ENCODE results near the gene S100A7A. TPM values are rescaled to one million over a fixed set of nuclear protein-coding genes. Genes with fewer than 3 reads are reported as not detected.

S100A7A gene
- total and polyA plus RNA-seq, 3 donors from 2014 or later, result not detected

GRCh38 chr1:153426809-153427208 is 10.5 kb downstream of the S100A7A start:
- no peaks in the 10 kb centered on the region for H3K27me3 ChIP-seq
- no peaks in the 10 kb centered on the region for H3K4me1 ChIP-seq
- no peak for TF ChIP-seq POLR2A (IDR thresholded peaks at IDR 0.05)
- no peak for TF ChIP-seq CTCF (IDR thresholded peaks at IDR 0.05)
- WGBS, 2 donors, result 41 to 43% methylated on average over 1 of the region's 1 CpG
- no peak for DNase-seq
- H3K36me3 ChIP-seq (ENCODE audit: low read depth, missing control alignments), result no peaks in the 10 kb centered on the region
- intact Hi-C loops (cut with DNase I; ENCODE audit: low total_unique reads), result no loop called here
- H3K9me3 ChIP-seq, result no peaks in the 10 kb centered on the region
- H3K4me3 ChIP-seq, result no peak overlapping the region
- H3K27ac ChIP-seq, result no peak overlapping the region

- no peak overlapping the region for H3K27ac ChIP-seq
- DNase-seq, result no peak
- no peaks in the 10 kb centered on the region for H3K9me3 ChIP-seq
- intact Hi-C loops (cut with DNase I; ENCODE audit: low total_unique reads), result no loop called here
- no peaks in the 10 kb centered on the region for H3K36me3 ChIP-seq (ENCODE audit: low read depth, missing control alignments)
- H3K4me3 ChIP-seq, result no peak overlapping the region
- H3K4me1 ChIP-seq, result no peaks in the 10 kb centered on the region
- TF ChIP-seq POLR2A (IDR thresholded peaks at IDR 0.05), result no peak
- WGBS, 2 donors, result 76 to 82% methylated on average over 7 to 12 of the region's 12 CpGs
- H3K27me3 ChIP-seq, result no peaks in the 10 kb centered on the region
Measured at GRCh38 chr1:153428073-153428638, 11.8 kb downstream of the S100A7A start.

GRCh38 chr1:153428791-153429190 is 12.5 kb downstream of the S100A7A start:
- no peak for DNase-seq
- Histone ChIP-seq H3K4me1 (no peaks in the 10 kb centered on the region), H3K27ac (no peak overlapping the region), H3K36me3 (ENCODE audit: low read depth, missing control alignments) (no peaks in the 10 kb centered on the region), H3K27me3 (no peaks in the 10 kb centered on the region), H3K9me3 (no peaks in the 10 kb centered on the region), H3K4me3 (no peak overlapping the region)
- WGBS, 2 donors, result 58 to 87% methylated on average over 3 to 6 of the region's 6 CpGs
- intact Hi-C loops (cut with DNase I; ENCODE audit: low total_unique reads), result no loop called here
- TF ChIP-seq CTCF (IDR thresholded peaks at IDR 0.05) (no peak), POLR2A (IDR thresholded peaks at IDR 0.05) (no peak)

GRCh38 chr1:153429266-153430165 is 13.2 kb downstream of the S100A7A start:
- Histone ChIP-seq H3K9me3 (no peaks in the 10 kb centered on the region), H3K27ac (no peak overlapping the region), H3K4me3 (no peak overlapping the region), H3K4me1 (no peaks in the 10 kb centered on the region), H3K36me3 (ENCODE audit: low read depth, missing control alignments) (no peaks in the 10 kb centered on the region), H3K27me3 (no peaks in the 10 kb centered on the region)
- TF ChIP-seq CTCF (IDR thresholded peaks at IDR 0.05) (no peak), POLR2A (IDR thresholded peaks at IDR 0.05) (no peak)
- WGBS, 2 donors, result 78 to 80% methylated on average over 6 to 7 of the region's 7 CpGs
- DNase-seq, result no peak
- intact Hi-C loops (cut with DNase I; ENCODE audit: low total_unique reads), result no loop called here

GRCh38 chr1:153430166-153430553 is 13.8 kb downstream of the S100A7A start:
- H3K27me3 ChIP-seq, result no peaks in the 10 kb centered on the region
- no peak overlapping the region for H3K27ac ChIP-seq
- 95 to 100% methylated on average over 1 to 2 of the region's 2 CpGs for WGBS, 2 donors
- H3K4me3 ChIP-seq, result no peak overlapping the region
- H3K4me1 ChIP-seq, result no peaks in the 10 kb centered on the region
- intact Hi-C loops (cut with DNase I; ENCODE audit: low total_unique reads), result no loop called here
- no peaks in the 10 kb centered on the region for H3K9me3 ChIP-seq
- TF ChIP-seq CTCF (IDR thresholded peaks at IDR 0.05) (no peak), POLR2A (IDR thresholded peaks at IDR 0.05) (no peak)
- H3K36me3 ChIP-seq (ENCODE audit: low read depth, missing control alignments), result no peaks in the 10 kb centered on the region
- no peak for DNase-seq
